ENCODE data around the gene FIGNL2. TPM values are rescaled to one million over a fixed set of nuclear protein-coding genes. Genes with fewer than 3 reads are reported as not detected.

Gene FIGNL2
- total RNA-seq, 1 experiment from 2014 or later: 0.27 TPM

GRCh38 chr12:51868821-51869495, 20.4 kb upstream of the FIGNL2 start:
- H3K9me2 ChIP-seq (ENCODE audit: insufficient read depth): no peaks in the 10 kb centered on the region
- no peak for DNase-seq (ENCODE audit: low read depth, low spot score)
- H3K4me2 ChIP-seq (ENCODE audit: low read length): no peak overlapping the region
- ChIA-PET CTCF (interaction anchor here (2.1 kb wide), 1 partner anchor 448 kb away, joined by 5 read pairs; no protein-coding TSS in a partner anchor), RAD21 (ENCODE audit: low non-redundant PET in 1 of 2, low total read pairs in 2 of 2, uncharacterized antibody in 2 of 2, unreplicated experiment in 2 of 2) (no interaction called here), POLR2A (no interaction called here)
- peaks cover 0 to 6% of the 10 kb centered on the region in 2 experiments; a peak in 1 of 4 replicates for H3K4me1 ChIP-seq (ENCODE audit: control insufficient read depth in 1 of 2, insufficient read depth in 2 of 2, low read length in 2 of 2)
- H3K27me3 ChIP-seq (ENCODE audit: insufficient read depth, low read length): no peaks in the 10 kb centered on the region
- intact Hi-C loops (cut with micrococcal nuclease): no loop called here
- no peak overlapping the region for H3K27ac ChIP-seq (ENCODE audit: low read depth, low read length)
- H3K36me3 ChIP-seq (ENCODE audit: control insufficient read depth in 1 of 2, insufficient read depth in 2 of 2, low read length in 2 of 2): no peaks in the 10 kb centered on the region
- H3K79me2 ChIP-seq (ENCODE audit: insufficient read depth, low read length): no peaks in the 10 kb centered on the region
- no peak overlapping the region for H2AFZ ChIP-seq (ENCODE audit: low read depth, low read length, poor library complexity, severe bottlenecking)
- no peak for TF ChIP-seq ELF1 (IDR thresholded peaks at IDR 0.05; ENCODE audit: borderline replicate concordance, low read depth)
- TF ChIP-seq SIN3A (IDR thresholded peaks at IDR 0.05; ENCODE audit: low read depth): no peak
- no peak for TF ChIP-seq ZNF274 (IDR thresholded peaks at IDR 0.05; ENCODE audit: low read depth, low read length)
- TF ChIP-seq RAD21 (IDR thresholded peaks at IDR 0.05; ENCODE audit: low read depth): no peak
- no peak for TF ChIP-seq ZBTB33 (IDR thresholded peaks at IDR 0.05; ENCODE audit: extremely low read depth, insufficient replicate concordance, low read length)
- no peak for TF ChIP-seq EZH2phosphoT487 (IDR thresholded peaks at IDR 0.05; ENCODE audit: borderline replicate concordance)
- no peak for TF ChIP-seq YY1 (IDR thresholded peaks at IDR 0.05; ENCODE audit: extremely low read depth, insufficient replicate concordance, low read depth, low read length)
- TF ChIP-seq SRF (IDR thresholded peaks at IDR 0.05; ENCODE audit: low read depth): no peak
- no peak overlapping the region for H3K4me3 ChIP-seq (replicated peaks in 1 of 2; ENCODE audit: low read depth in 1 of 2, low read length in 2 of 2)
- BruUV-seq (replicated peaks): no TSS peak
- H3K9me3 ChIP-seq (ENCODE audit: control insufficient read depth in 1 of 2, insufficient read depth in 1 of 2, low read depth in 1 of 2, low read length in 2 of 2): no peaks in the 10 kb centered on the region
- no peaks in the 10 kb centered on the region for H4K20me1 ChIP-seq (ENCODE audit: insufficient read depth)
- no peak overlapping the region for H3K9ac ChIP-seq (ENCODE audit: low read length)
- no peak for ATAC-seq
